ENCODE measurements around the gene PIP5K1B.

PIP5K1B gene

DNA sequence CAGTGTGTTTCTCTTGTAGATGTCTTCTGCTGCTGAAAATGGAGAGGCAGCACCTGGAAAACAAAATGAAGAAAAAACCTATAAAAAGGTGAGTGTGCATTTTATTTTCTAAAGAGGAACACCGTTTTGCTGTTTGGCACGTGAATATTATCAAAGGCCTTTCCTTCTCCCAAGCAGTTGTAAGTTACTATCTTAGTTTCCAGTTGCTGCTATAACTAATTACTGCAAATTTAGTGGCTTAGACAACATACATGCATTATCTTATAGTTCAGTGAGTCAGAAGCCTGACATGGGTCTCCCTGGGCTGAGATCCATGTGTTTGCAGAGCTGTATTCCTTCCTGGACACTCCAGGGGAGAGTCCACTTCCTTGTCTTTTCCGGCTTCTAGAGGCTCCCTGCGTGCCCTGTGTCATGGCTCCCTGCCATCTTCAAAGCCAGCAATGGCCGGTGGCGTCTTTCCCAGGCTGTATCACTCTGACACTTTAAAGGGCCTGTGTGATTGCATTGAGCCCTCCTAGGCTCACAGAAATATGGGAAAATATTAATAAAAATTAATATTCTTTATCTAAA is 117.6 kb downstream of the PIP5K1B start:
- H3K9me3 Mint-ChIP-seq, result no peaks in the 10 kb centered on the region
- H3K4me1 Mint-ChIP-seq, result no peaks in the 10 kb centered on the region
- peaks cover 46% of the 10 kb centered on the region for H3K36me3 Mint-ChIP-seq
- H3K4me3 Mint-ChIP-seq, result no peak overlapping the region
- ATAC-seq, result no peak
- H3K27ac Mint-ChIP-seq, result no peak overlapping the region
- H3K27me3 Mint-ChIP-seq, result no peaks in the 10 kb centered on the region

DNA sequence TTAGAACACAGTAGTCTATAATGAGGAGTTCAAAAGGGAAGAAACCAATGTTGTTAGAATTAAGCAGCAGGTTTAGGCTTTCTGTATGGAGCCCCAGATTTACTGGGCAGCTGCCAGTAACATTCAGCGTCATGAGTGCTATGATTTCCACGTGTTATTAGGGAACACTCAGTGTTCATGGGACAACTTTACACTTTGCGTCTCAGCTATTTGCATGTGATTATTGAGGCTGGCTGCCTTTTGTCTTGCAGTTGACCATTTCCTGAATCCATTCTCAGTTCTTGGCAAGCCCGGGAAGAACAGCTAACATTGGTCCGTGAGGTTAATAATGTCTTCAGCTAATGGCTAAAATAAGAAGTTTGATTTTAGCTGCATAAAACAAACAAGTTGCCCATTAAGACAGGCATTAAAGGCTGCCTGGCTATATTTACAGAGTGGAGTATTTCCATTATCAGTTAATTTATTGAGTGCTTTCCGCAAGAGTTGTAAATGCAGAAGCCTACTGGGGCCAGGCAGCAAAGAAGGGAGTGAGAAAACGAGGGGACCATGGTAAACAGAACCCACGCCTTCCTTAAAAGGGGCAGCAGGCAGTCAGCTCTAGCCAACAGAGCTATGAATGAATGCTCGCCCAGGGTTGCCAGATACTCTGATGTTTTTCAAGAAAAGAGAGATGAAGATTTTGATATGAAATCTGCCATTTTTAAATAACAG is 120.9 kb downstream of the PIP5K1B start:
- Mint-ChIP-seq H3K36me3 (peaks cover 46% of the 10 kb centered on the region), H3K4me3 (no peak overlapping the region), H3K9me3 (no peaks in the 10 kb centered on the region), H3K27ac (no peak overlapping the region), H3K4me1 (no peaks in the 10 kb centered on the region), H3K27me3 (no peaks in the 10 kb centered on the region)
- ATAC-seq, result no peak

GRCh38 chr9:68827837-68828744 is 123.1 kb downstream of the PIP5K1B start:
- Mint-ChIP-seq H3K27ac (no peak overlapping the region), H3K9me3 (no peaks in the 10 kb centered on the region), H3K4me3 (no peak overlapping the region), H3K27me3 (no peaks in the 10 kb centered on the region), H3K4me1 (peaks cover 3% of the 10 kb centered on the region), H3K36me3 (peaks cover 39% of the 10 kb centered on the region)
- no peak for ATAC-seq

DNA sequence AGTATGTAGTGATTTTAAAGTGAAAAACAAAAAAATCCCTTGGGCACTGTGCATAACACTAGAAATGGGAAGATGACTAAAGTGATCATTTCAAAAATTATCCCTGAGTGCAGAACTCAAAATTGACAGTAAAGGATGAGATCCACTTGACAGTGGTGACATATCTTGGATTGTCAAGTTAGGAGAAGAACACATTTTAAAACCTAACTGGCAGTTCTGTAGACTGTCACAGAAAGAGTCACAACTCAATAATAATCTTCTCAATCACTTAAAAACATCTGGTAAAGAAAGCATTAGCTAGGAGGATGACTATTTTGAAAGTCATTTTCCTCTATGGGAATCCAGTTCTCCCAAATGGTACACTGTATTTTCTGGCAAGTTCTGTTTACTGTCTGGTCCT is 127.1 kb downstream of the PIP5K1B start:
- ATAC-seq, result no peak
- no peak overlapping the region for H3K4me3 Mint-ChIP-seq
- H3K36me3 Mint-ChIP-seq, result peaks cover 31% of the 10 kb centered on the region
- no peaks in the 10 kb centered on the region for H3K27me3 Mint-ChIP-seq
- no peaks in the 10 kb centered on the region for H3K9me3 Mint-ChIP-seq
- no peak overlapping the region for H3K27ac Mint-ChIP-seq
- peaks cover 6% of the 10 kb centered on the region for H3K4me1 Mint-ChIP-seq

GRCh38 chr9:68832861-68833518 is 128.0 kb downstream of the PIP5K1B start:
- no peak for ATAC-seq
- Mint-ChIP-seq H3K4me3 (no peak overlapping the region), H3K27me3 (no peaks in the 10 kb centered on the region), H3K36me3 (peaks cover 23% of the 10 kb centered on the region), H3K27ac (no peak overlapping the region), H3K4me1 (peaks cover 6% of the 10 kb centered on the region), H3K9me3 (no peaks in the 10 kb centered on the region)

GRCh38 chr9:68834931-68835520 is 130.0 kb downstream of the PIP5K1B start:
- peaks cover 28% of the 10 kb centered on the region for H3K36me3 Mint-ChIP-seq
- ATAC-seq, result no peak
- H3K27me3 Mint-ChIP-seq, result no peaks in the 10 kb centered on the region
- H3K9me3 Mint-ChIP-seq, result no peaks in the 10 kb centered on the region
- H3K4me3 Mint-ChIP-seq, result no peak overlapping the region
- H3K4me1 Mint-ChIP-seq, result peaks cover 6% of the 10 kb centered on the region
- no peak overlapping the region for H3K27ac Mint-ChIP-seq

- peaks cover 14% of the 10 kb centered on the region for H3K4me1 Mint-ChIP-seq
- peaks cover 38% of the 10 kb centered on the region for H3K36me3 Mint-ChIP-seq
- H3K4me3 Mint-ChIP-seq, result no peak overlapping the region
- no peaks in the 10 kb centered on the region for H3K27me3 Mint-ChIP-seq
- H3K9me3 Mint-ChIP-seq, result no peaks in the 10 kb centered on the region
- no peak for ATAC-seq
- H3K27ac Mint-ChIP-seq, result no peak overlapping the region
Measured at GRCh38 chr9:68836788-68837187, 131.7 kb downstream of the PIP5K1B start.

GRCh38 chr9:68838245-68838644 is 133.2 kb downstream of the PIP5K1B start:
- Mint-ChIP-seq H3K9me3 (no peaks in the 10 kb centered on the region), H3K27ac (no peak overlapping the region), H3K4me3 (no peak overlapping the region), H3K36me3 (peaks cover 39% of the 10 kb centered on the region), H3K4me1 (peaks cover 10% of the 10 kb centered on the region), H3K27me3 (no peaks in the 10 kb centered on the region)
- no peak for ATAC-seq

DNA sequence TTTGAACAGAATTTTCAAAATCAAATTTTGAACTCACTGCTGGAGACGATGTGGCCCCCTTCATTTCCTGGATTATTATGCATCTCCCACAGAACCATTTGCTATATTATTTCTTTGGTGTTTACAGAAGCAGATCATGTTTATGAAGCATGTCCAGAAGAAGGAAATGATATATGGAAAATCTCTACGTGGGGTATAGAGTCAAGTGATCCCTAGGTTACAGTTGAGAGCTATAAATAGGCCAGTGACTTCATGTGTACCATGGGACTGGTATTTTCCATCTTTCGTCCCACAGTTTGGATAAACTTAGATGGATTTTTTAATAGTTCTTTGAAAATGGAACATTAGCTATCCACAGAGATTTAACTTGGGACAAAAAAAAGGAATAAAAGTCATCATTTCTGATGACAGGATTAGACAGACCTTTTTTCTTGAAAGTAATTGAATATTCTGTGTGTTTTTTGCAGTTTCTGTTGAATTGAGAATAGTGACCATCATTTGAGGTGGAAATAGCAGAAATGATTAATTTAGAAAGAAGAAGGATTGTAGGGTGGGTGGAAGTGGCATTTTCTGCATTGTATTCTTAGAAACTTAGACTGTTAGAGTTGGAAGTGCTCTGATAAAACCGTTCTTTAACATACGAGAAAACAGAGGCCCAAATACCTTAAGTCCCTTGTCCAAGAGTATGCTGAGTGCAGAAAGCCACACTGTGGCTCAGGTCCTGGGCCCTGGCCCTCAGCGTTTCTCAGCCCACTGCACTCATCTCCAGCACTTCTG is 136.4 kb downstream of the PIP5K1B start:
- H3K36me3 Mint-ChIP-seq, result peaks cover 49% of the 10 kb centered on the region
- no peaks in the 10 kb centered on the region for H3K27me3 Mint-ChIP-seq
- no peak overlapping the region for H3K4me3 Mint-ChIP-seq
- ATAC-seq, result peak; percentile 47
- no peaks in the 10 kb centered on the region for H3K9me3 Mint-ChIP-seq
- peak overlapping the region; percentile 3 for H3K27ac Mint-ChIP-seq
- peaks cover 31% of the 10 kb centered on the region for H3K4me1 Mint-ChIP-seq

DNA sequence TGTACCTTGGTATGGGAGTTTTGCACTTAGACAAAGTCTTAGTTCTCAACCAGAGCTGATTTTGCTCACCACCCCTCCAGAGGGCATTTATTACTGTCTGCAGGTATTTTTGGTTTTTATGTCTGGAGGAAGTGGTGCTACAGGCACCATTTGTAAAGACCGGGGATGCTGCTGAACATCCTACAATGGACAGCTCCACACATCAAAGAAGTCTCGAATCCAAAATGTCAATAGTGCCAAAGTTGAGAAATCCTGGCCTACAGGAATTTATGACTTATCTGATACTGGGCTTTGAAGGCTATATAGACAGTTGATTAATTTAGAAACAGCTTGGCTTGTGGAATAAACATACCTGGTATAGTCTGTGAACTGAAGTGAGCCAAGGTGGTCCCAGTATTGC is 137.5 kb downstream of the PIP5K1B start:
- Mint-ChIP-seq H3K4me3 (no peak overlapping the region), H3K4me1 (peaks cover 31% of the 10 kb centered on the region), H3K36me3 (peaks cover 49% of the 10 kb centered on the region), H3K27me3 (no peaks in the 10 kb centered on the region), H3K9me3 (no peaks in the 10 kb centered on the region), H3K27ac (peak overlapping the region; percentile 3)
- ATAC-seq, result no peak

DNA sequence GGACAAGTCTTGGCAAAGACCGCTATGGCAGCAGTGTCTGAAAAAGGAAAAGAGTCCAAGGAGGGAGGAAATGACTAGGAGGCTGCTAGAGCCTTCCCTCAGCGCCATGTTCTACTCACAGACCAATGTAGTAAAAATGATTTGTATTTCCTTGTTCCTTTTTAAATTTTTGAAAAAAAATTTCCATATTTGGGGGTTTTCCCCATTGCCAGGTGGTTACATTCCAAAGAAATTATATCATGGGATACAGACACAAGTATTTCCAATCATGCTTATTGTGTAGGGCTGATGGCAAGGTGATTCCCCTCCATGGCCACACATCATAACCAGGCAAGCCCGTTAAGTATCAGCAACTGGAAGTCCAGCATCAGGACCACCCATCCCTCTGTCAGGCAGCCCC is 138.2 kb downstream of the PIP5K1B start:
- H3K9me3 Mint-ChIP-seq, result no peaks in the 10 kb centered on the region
- H3K27me3 Mint-ChIP-seq, result no peaks in the 10 kb centered on the region
- peaks cover 31% of the 10 kb centered on the region for H3K4me1 Mint-ChIP-seq
- no peak overlapping the region for H3K4me3 Mint-ChIP-seq
- H3K27ac Mint-ChIP-seq, result peak overlapping the region; percentile 64
- peaks cover 49% of the 10 kb centered on the region for H3K36me3 Mint-ChIP-seq
- ATAC-seq, result no peak

DNA sequence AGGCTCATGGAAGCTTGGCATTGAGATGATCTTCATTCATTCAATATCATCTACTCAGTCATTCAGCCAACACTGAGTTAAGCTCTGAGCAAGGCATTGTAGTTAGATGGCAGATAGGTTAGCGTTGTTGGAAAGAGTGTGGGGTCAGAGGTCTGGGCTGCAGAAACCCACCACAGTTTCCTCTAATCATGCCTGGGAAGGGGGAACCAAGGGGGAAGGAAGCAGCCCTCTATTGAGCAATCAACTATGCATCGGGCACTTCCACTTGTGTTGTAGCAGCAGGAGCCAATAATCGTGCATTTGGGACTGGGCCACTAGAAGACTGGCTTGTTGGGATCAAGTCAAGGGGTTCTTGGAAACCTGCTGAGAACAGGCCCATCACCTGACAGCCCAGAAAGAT is 139.1 kb downstream of the PIP5K1B start:
- peak overlapping the region; percentile 64 for H3K27ac Mint-ChIP-seq
- no peaks in the 10 kb centered on the region for H3K27me3 Mint-ChIP-seq
- H3K36me3 Mint-ChIP-seq, result peaks cover 46% of the 10 kb centered on the region
- peaks cover 31% of the 10 kb centered on the region for H3K4me1 Mint-ChIP-seq
- no peak for ATAC-seq
- H3K4me3 Mint-ChIP-seq, result no peak overlapping the region
- H3K9me3 Mint-ChIP-seq, result no peaks in the 10 kb centered on the region

- ATAC-seq, result peak; percentile 51
- no peak overlapping the region for H3K4me3 Mint-ChIP-seq
- peak overlapping the region; percentile 64 for H3K27ac Mint-ChIP-seq
Measured at GRCh38 chr9:68844631-68845612, 139.9 kb downstream of the PIP5K1B start.

More at GRCh38 chr9:68844631-68845612, 139.9 kb downstream of the PIP5K1B start:
- peaks cover 31% of the 10 kb centered on the region for H3K4me1 Mint-ChIP-seq
- peaks cover 40% of the 10 kb centered on the region for H3K36me3 Mint-ChIP-seq
- no peaks in the 10 kb centered on the region for H3K9me3 Mint-ChIP-seq
- no peaks in the 10 kb centered on the region for H3K27me3 Mint-ChIP-seq

Measured in stimulated activated memory B cell treated with anti-CD40 and anti-IgM and Interleukin-4, amounts not matched to agents 10 μg/mL and 1 μg/mL and 100 μg/mL, for 72 hours (primary cell).